Stimulated activated CD4-positive, alpha-beta T cell treated with anti-CD3 and anti-CD28 coated beads, Interleukin-1b, Interleukin-23, amount 100 ng/mL, for 1 hour (primary cell): Measurements from ENCODE around the gene RELN.

Experiments used
- DNase-seq, 2 donors: peaks; one replicate each; pipeline ENCODE4 v3.0.0-alpha.2; 2020; ENCODE audit warnings: low read depth in 2 of 2

The RELN gene

DNA sequence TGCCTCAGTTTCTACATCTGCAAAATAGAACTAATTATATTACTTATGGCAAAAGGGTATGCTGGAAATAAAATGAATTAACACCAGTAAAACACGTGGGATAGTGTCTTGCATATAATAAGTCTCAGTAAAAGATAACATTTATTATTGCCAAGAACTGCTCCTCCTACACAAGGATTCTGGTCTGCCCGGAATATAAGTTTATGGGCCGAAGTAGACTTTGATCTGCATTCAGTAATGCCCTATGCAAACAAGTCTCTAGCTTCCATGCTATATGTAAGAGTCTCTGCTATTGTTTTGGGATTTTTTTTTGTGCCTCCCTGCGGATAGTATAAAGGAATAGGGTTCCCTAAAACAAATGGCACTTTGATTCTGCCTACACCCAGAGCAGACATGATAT, 417.9 kb downstream of the RELN start:
- no peak for DNase-seq

DNA sequence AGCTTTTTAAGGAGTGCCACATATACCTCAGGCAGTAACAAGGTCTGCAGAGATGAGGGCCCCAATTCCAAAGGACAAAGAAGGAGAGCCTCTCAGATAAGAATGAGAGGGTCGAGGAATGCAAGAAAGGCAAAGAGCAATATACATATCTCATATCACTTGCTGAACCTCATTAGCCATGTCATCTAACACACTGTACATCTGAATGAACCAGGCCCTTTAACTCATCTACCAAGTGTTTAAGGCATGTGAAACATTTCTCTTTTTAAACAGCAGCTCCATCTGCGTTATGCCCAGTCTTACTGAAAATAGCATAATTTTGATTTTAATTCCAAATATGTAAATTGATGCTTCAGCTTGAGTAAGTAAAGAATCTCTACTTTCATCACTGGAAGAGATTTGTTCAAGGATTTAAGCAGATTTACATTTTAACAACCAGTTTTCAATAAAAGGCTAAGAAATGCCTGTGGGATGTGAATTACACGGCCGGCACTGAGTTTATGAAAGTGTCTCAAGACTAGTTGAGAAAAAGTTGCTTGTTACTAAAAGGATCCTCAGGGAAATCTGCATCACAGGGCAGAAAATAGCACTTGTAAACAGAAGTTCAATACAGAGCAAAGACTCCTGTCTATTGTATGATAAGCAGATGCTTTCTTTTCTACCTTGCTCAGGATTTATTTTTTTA, 419.7 kb downstream of the RELN start:
- no peak for DNase-seq

DNA sequence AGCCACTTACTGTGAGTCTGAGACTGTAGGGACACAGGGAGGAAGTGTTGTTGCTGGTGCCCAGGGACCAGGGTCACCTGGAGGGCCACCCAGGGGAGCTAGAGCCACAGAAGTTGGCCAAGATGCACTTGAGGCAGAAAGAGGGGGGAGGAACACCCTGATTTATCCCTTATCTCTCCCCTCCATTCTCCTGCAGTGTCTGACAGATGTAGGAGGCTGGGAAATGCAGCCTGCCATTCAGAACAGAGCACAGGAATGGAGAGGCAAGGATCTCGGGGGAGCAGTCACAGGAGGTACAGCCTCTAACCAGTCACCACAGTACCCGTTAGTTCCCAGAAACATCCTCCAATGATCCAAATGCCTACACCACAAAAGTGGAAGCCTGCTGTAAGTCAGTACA, 425.0 kb downstream of the RELN start:
- no peak for DNase-seq

DNA sequence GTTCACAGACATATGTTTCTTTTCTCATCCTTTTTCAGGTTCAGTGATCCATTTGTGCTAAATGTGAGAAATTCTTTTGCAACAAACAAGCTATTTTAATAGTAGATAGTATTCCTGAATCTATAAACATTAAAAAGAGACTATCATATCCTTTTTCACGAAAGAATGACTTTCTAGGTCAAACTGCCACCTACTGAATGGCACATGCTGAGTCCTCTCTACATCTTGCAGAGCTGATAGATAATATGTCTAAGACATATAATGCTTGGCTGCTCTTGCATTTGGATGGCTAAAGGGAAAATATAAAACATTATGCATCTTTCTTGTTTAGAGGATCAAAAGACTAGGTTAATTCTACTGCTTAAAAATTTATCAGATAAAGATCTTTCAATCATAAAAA, 429.3 kb downstream of the RELN start:
- no peak for DNase-seq

DNA sequence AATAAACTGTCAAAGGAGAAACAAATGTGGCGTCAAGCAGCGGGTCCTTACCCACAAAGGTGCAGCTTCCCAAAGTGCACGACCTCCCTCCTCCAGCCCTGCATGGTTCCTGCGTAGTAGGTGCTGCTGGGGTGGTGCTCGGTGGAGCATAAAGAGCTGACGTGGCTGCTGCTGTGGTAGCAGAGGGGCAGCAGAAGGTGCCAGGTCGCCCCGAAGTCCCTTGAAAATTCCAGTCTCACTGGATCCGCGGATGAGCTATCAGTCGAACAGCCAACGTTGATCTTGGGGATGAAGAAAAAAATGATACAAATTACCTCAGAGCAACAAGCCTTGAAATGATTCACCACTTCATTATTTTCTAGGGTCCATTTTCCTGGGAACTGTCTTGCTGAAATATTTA, 438.4 kb downstream of the RELN start:
- DNase-seq = no peak

DNA sequence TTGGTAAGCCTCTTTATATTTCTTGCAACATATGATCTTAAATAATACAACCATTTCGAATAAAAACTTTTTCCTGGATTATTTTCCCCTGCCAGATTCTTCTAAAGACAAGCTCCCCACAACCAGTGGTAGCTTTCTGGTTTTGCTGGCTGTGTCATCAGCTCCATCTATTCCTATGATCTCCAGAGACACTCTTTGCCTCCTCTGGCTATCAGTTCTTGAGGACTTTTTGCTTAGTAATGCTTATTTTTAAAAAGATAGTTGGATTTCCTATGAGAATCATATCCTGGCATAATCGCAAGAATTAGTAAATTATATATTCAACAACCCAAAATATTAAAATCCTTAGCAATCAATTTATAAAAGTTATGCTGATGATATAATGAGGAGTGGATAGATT, 439.7 kb downstream of the RELN start:
- DNase-seq = no peak

DNA sequence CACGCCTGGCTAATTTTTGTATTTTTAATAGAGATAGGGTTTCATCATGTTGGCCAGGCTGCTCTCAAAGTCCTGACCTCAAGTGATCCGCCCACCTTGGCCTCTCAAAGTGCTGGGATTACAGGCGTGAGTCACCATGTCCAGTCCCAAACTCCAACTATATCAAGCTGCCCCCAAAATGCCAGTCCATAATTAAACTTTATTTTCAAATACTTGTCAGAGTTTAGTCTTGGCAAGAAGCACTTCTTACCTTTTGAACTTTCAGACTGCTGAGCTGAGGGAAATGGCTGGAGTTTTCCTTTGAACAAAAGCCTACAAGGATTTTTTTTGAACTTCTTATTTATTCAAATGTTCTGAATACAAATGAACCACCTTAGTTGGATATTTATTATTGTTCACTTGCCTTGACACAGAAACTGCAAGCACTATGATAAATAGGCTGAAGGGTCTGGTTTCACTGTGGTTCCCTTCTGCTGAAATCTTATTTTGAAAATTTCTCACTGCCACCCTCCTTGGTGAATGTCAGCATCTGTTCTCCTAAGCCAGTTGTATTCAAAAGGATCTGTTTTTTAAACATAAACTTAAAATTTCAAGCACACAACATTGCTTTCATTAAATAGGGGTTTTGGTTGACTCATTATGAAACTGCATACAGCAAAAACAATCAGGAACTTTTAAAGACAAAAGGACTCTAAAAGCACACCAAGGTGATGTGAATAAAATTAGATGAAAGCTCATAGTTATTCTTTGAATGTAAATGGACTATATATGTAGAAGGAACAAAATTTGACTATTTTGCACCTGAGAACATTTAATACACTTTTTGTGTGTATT, 441.8 kb downstream of the RELN start:
- no peak for DNase-seq

GRCh38 chr7:103542470-103542869, 447.0 kb downstream of the RELN start:
- no peak for DNase-seq

DNA sequence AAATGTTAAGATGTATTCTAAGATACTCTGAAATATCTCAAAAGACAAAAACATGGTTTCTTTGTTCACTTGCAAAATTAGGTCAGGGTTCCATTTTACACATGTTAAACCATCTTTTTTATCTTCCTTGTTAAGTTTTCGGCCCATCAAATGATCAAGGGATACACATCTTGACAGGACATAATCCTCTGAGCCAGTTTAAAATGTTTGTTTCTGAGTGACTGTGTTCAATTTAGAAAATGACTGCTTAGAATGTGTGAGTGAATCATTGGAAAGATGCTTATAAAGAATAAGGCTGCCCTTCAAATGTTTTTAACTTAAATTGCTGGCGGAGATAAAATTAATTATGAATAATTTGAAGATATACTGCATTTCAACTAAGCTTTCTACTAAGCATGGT, 447.5 kb downstream of the RELN start:
- no peak for DNase-seq

DNA sequence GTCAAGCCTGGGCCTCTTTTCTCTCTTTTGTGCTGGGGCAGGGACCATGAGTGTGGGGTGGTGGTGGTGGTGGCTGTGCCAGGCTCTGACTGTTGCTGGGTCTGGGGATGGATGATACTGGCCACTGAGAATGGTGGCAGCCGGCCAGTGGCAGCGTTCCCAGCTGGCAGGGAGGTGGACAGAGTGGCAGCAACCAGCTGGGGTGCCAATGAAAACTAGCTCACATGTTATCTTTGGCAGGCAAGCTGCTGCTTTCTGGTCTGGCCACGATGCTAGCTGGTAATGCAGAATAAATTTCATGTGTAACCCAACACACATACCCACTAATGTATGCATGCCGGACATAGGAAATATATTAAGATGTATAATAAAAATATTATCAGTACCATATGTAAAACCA, 448.4 kb downstream of the RELN start:
- no peak for DNase-seq

GRCh38 chr7:103540338-103540737, 449.1 kb downstream of the RELN start:
- DNase-seq = no peak

DNA sequence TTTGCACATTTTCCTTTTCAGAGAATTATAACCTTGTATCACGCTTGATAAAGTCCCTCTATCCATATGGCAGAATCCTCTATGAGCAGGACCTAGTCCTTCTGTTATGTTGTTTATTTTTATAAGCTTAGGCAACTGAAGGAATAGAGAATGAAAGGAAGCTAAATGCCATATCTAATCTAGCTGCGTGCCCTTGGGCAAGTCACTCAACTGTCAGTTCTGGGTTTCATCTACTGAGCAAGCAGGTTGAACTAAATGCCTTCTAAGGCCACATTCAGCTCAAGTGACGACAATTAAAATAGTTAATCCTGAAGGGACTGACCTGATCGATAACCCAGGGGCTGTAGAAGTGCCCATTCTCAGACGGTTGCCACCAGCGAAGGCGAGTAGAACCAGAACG, 449.6 kb downstream of the RELN start:
- DNase-seq = no peak

DNA sequence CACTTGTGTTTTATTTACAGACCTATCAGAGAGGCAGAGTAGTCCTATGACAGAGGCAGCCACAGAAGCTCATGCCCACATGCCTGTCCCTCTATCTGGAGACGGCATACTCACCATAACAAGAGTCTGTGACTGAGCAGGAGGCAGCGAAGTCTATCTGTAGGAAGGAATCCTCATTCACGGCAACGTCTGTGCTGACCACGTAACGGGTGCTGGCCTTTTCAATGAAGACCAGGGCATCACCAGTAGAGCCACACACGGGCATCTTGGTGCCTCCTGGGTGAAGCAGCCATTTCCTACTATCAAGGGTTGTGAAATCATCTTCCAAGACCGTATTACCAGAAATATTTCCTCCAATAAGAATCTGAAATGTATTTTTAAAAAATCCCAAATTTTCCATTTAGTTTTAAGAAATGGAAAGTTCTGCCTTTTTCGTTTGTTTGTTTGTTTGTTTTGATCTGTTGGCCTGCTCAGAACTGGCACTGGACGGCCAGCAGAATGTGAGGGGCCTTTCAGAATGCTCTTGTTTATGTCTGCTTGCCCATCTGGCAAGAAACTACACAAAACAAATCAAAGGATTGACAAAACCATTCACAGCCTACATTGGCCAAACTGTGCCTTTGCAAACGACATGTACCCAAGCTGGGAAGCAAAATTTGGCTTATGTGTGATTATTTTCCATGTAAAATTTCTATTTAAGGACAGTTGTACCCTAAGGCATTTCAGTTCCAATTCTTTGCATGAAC, 450.3 kb downstream of the RELN start:
- DNase-seq = no peak

DNA sequence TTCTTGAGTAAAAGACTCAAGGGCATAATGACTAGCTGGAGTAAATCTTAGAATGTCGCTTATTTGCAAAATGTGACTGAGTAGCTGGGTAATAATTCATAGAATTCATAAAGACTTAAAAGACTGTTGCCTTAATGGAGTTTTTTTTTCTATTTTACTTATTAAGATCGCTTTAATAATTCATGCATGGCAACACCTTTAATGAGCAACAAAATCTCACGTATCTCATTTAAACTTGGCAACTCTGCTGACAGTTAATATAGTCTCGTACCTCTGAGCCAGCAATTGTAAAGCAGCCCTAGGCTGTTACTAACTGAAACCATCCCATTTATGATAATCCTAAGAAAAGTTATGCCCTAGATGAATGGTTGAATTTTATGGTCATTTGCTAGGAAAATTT, 455.7 kb downstream of the RELN start:
- DNase-seq = no peak

DNA sequence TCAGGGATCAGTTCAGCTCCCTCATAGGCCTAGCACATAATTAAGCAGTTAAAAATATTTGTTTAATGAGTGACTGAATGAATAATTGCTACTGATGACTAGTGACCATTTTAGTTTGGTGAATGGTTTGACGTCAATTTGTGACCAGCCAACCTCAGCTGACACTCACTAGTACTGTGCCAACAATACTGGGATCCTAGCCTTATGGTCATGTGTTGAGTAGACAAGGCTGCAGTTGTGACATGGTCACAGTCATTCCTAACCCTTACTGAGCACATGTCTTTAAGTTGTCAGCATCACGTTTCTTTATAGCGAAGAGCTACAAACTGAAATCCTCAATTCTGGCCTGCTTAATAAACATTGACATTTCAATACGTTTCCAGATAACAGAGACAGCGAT, 456.5 kb downstream of the RELN start:
- DNase-seq = no peak

GRCh38 chr7:103528152-103528551, 461.3 kb downstream of the RELN start:
- no peak for DNase-seq

DNA sequence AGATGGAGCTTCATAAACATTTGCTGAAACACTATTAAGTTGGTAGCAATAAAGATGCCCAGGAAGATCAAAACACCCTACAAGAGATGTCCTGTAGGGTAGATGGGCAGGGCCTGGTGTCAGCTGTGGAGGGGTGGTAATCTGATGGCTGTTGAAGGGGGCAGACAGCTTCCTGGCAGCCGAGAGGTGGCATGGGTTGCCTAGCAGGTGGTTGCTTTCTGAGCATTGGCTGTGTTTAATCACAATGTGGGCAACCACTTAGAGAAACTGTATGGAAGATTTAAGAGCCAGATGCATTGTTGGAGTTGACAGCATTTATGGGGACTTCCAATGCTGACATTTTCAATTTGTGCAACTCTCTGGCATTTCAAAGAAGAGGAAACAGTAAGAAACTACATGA, 463.5 kb downstream of the RELN start:
- DNase-seq = no peak

- DNase-seq = no peak
Observed at GRCh38 chr7:103524042-103524907, 465.2 kb downstream of the RELN start.

- no peak for DNase-seq
Observed at GRCh38 chr7:103521937-103522336, 467.5 kb downstream of the RELN start.

DNA sequence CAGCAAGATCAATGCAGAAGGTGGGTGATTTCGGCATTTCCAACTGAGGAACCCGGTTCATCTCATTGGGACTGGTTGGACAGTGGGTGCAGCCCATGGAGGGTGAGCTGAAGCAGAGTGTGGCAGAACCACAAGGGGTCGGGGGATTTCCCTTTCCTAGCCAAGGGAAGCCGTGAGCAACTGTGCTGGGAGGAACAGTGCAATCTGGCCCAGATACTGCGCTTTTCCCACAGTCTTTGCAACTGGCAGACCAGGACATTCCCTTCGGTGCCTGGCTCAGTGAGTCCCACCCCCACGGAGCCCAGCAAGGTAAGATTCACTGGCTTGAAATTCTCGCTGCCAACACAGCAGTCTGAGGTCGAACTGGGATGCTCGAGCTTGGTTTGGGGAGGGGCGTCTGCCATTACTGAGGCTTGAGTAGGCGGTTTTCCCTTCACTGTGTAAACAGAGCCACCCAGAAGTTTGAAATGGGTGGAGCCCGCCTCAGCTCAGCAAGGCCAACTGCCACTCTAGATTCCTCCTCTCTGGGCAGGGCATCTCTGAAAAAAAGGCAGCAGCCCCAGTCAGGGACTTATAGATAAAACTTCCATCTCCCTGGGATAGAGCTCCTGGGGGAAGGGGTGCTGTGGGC, 484.8 kb downstream of the RELN start:
- DNase-seq = no peak

DNA sequence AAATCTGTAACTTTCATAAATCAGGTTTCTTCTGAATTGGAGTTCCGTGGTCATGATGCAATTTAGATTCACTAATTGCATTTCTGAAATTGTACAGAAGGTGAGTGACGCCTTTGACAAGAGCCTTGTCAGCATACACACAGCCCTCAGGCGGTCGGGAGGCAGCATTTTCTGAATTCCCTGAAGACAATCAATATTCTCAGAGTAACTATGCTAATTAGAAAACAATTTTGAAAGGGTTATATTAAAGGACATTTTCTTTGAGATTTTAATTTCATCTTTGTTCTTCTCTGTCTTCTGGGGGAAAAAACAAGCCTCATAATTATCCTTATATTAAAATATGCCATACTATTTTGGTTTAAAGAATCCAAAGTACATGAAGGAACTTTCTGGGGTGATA, 488.3 kb downstream of the RELN start:
- DNase-seq = no peak
